Measurements from ENCODE around the gene PDE7B. TPM values are rescaled to one million over a fixed set of nuclear protein-coding genes. Genes with fewer than 3 reads are reported as not detected.

The PDE7B gene
- total RNA-seq, 1 experiment from 2014 or later = not detected

DNA sequence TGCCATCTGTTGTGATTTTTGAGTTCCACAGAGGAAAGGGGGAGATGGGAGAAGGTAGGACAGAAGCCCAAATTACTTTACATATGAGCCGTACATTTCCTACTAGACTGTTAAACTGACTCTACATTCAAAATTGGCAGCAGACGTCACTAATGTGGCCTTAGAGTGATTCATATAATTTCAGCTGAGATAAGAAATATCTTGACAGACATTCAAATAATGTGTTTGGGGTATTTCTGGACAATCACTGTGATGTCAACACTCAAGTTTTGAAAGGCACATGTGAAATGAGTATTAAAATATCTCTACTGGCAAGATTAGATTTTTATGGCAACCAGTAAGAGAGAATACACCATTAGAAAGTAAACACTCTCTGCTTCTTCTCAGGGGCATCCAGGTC lies 294.6 kb downstream of the PDE7B start:
- Histone ChIP-seq H4K20me1 (ENCODE audit: low read length) (no peaks in the 10 kb centered on the region), H2AFZ (ENCODE audit: low read length) (no peak overlapping the region), H3K27ac (ENCODE audit: low read length) (no peak overlapping the region), H3K9me3 (ENCODE audit: low read length) (no peaks in the 10 kb centered on the region), H3F3A (ENCODE audit: low read length, unreplicated experiment) (no peaks in the 10 kb centered on the region), H3K9ac (ENCODE audit: low read length) (no peak overlapping the region), H3K4me3 (ENCODE audit: low read length) (no peak overlapping the region), H3K4me2 (ENCODE audit: low read length) (no peak overlapping the region), H3K9me2 (replicated peaks; ENCODE audit: low read length) (no peaks in the 10 kb centered on the region), H3K4me1 (ENCODE audit: insufficient read depth, low read length) (no peaks in the 10 kb centered on the region), H3K27me3 (ENCODE audit: low read length) (no peaks in the 10 kb centered on the region), H3K79me2 (ENCODE audit: low read length) (no peaks in the 10 kb centered on the region), H3K36me3 (ENCODE audit: low read depth, low read length) (no peaks in the 10 kb centered on the region)
- DNase-seq = no peak
- no peak for ATAC-seq
- no TSS peak for BruUV-seq (replicated peaks)
- TF ChIP-seq, protein P1, sequence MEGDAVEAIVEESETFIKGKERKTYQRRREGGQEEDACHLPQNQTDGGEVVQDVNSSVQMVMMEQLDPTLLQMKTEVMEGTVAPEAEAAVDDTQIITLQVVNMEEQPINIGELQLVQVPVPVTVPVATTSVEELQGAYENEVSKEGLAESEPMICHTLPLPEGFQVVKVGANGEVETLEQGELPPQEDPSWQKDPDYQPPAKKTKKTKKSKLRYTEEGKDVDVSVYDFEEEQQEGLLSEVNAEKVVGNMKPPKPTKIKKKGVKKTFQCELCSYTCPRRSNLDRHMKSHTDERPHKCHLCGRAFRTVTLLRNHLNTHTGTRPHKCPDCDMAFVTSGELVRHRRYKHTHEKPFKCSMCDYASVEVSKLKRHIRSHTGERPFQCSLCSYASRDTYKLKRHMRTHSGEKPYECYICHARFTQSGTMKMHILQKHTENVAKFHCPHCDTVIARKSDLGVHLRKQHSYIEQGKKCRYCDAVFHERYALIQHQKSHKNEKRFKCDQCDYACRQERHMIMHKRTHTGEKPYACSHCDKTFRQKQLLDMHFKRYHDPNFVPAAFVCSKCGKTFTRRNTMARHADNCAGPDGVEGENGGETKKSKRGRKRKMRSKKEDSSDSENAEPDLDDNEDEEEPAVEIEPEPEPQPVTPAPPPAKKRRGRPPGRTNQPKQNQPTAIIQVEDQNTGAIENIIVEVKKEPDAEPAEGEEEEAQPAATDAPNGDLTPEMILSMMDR (conservative IDR thresholded peaks at IDR 0.05; ENCODE audit: low read depth, low read length) = no peak
- TF ChIP-seq EZH2 (IDR thresholded peaks at IDR 0.05; ENCODE audit: low read length, unreplicated experiment) (no peak), EZH2phosphoT487 (IDR thresholded peaks at IDR 0.05; ENCODE audit: borderline replicate concordance, low read length) (no peak)
- ChIA-PET POLR2A (ENCODE audit: unreplicated experiment) (no interaction called here), CTCF (no interaction called here)
- intact Hi-C loops (cut with micrococcal nuclease) = no loop called here

DNA sequence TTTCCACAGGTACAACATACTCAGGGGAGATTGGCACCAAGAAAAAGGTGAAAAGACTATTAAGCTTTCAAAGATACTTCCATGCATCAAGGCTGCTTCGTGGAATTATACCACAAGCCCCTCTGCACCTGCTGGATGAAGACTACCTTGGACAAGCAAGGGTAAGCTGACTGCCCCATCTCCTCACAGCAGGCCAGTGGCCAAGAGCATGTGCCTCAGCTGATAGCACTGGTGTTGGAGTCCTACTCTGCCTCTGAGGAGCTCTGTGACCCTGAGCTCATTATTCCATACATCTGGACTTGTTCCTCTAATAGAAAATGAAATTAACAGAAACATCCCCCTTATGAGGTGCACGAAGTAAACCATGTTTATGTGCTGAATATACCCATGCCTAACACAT lies 295.8 kb downstream of the PDE7B start:
- Histone ChIP-seq H3K9me3 (ENCODE audit: low read length) (no peaks in the 10 kb centered on the region), H3K27ac (ENCODE audit: low read length) (no peak overlapping the region), H3K9me2 (replicated peaks; ENCODE audit: low read length) (no peaks in the 10 kb centered on the region), H3K27me3 (ENCODE audit: low read length) (no peaks in the 10 kb centered on the region), H3K4me3 (ENCODE audit: low read length) (no peak overlapping the region), H3F3A (ENCODE audit: low read length, unreplicated experiment) (no peaks in the 10 kb centered on the region), H3K4me2 (ENCODE audit: low read length) (no peak overlapping the region), H3K79me2 (ENCODE audit: low read length) (no peaks in the 10 kb centered on the region), H3K36me3 (ENCODE audit: low read depth, low read length) (no peaks in the 10 kb centered on the region), H2AFZ (ENCODE audit: low read length) (no peak overlapping the region), H4K20me1 (ENCODE audit: low read length) (no peaks in the 10 kb centered on the region), H3K9ac (ENCODE audit: low read length) (no peak overlapping the region), H3K4me1 (ENCODE audit: insufficient read depth, low read length) (no peaks in the 10 kb centered on the region)
- ChIA-PET POLR2A (ENCODE audit: unreplicated experiment) (no interaction called here), CTCF (no interaction called here)
- DNase-seq = no peak
- ATAC-seq = no peak
- TF ChIP-seq, protein P1 (conservative IDR thresholded peaks at IDR 0.05; ENCODE audit: low read depth, low read length) = no peak
- no peak for TF ChIP-seq EZH2 (IDR thresholded peaks at IDR 0.05; ENCODE audit: low read length, unreplicated experiment)
- no peak for TF ChIP-seq EZH2phosphoT487 (IDR thresholded peaks at IDR 0.05; ENCODE audit: borderline replicate concordance, low read length)
- BruUV-seq (replicated peaks) = no TSS peak
- intact Hi-C loops (cut with micrococcal nuclease) = no loop called here

DNA sequence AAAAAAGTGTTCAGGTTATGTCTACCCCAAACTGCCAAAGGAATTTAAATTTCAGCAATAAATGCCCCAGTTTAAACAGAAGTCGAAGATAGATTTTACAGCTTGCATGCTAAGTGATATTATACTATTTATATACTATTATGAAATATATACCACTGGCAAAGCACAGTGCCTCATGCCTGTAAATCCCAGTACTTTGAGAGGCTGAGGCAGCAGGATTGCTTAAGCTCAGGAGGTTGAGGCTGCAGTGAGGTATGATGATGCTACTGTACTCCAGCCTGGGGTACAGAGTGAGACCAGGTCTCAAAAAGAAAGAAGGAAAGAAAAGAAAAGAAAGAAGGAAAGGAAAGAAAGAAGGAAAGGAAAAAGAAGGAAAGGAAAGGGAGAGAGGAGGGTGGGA lies 296.6 kb downstream of the PDE7B start:
- TF ChIP-seq EZH2 (IDR thresholded peaks at IDR 0.05; ENCODE audit: low read length, unreplicated experiment) (no peak), EZH2phosphoT487 (IDR thresholded peaks at IDR 0.05; ENCODE audit: borderline replicate concordance, low read length) (no peak)
- TF ChIP-seq, protein P1 (conservative IDR thresholded peaks at IDR 0.05; ENCODE audit: low read depth, low read length) = no peak
- ATAC-seq (no peak), DNase-seq (no peak)
- ChIA-PET POLR2A (ENCODE audit: unreplicated experiment) (no interaction called here), CTCF (no interaction called here)
- Histone ChIP-seq H3K9ac (ENCODE audit: low read length) (no peak overlapping the region), H3F3A (ENCODE audit: low read length, unreplicated experiment) (no peaks in the 10 kb centered on the region), H3K9me3 (ENCODE audit: low read length) (no peaks in the 10 kb centered on the region), H2AFZ (ENCODE audit: low read length) (no peak overlapping the region), H3K27me3 (ENCODE audit: low read length) (no peaks in the 10 kb centered on the region), H3K4me2 (ENCODE audit: low read length) (no peak overlapping the region), H3K4me1 (ENCODE audit: insufficient read depth, low read length) (no peaks in the 10 kb centered on the region), H3K36me3 (ENCODE audit: low read depth, low read length) (no peaks in the 10 kb centered on the region), H4K20me1 (ENCODE audit: low read length) (no peaks in the 10 kb centered on the region), H3K27ac (ENCODE audit: low read length) (no peak overlapping the region), H3K4me3 (ENCODE audit: low read length) (no peak overlapping the region), H3K9me2 (replicated peaks; ENCODE audit: low read length) (no peaks in the 10 kb centered on the region), H3K79me2 (ENCODE audit: low read length) (no peaks in the 10 kb centered on the region)
- intact Hi-C loops (cut with micrococcal nuclease) = no loop called here
- BruUV-seq (replicated peaks) = no TSS peak
